Measurements from ENCODE around the gene RACGAP1.

GRCh38 chr12:50052544-50052943, 27.2 kb upstream of the RACGAP1 start:
- TF ChIP-seq NRF1 (IDR thresholded peaks at IDR 0.05; ENCODE audit: low read depth, low read length) (no peak), POLR2A (IDR thresholded peaks at IDR 0.05; ENCODE audit: control extremely low read depth in 1 of 2, low read depth in 2 of 2, low read length in 2 of 2) (no peak), CTCF (IDR thresholded peaks at IDR 0.05; ENCODE audit: control extremely low read depth in 1 of 3, insufficient read depth in 1 of 3, low read depth in 1 of 3, low read length in 3 of 3) (no peak), NANOG (IDR thresholded peaks at IDR 0.05; ENCODE audit: insufficient read depth, low read depth, low read length, poor library complexity, severe bottlenecking) (no peak), POLR2AphosphoS5 (IDR thresholded peaks at IDR 0.05; ENCODE audit: low read depth, low read length) (no peak), MAX (IDR thresholded peaks at IDR 0.05) (no peak), EP300 (IDR thresholded peaks at IDR 0.05; ENCODE audit: borderline replicate concordance in 1 of 2, low read depth in 2 of 2, low read length in 2 of 2) (no peak), KDM5A (IDR thresholded peaks at IDR 0.05; ENCODE audit: low read length) (no peak), JUND (IDR thresholded peaks at IDR 0.05; ENCODE audit: low read length) (no peak), CHD2 (IDR thresholded peaks at IDR 0.05; ENCODE audit: low read length) (no peak), USF2 (IDR thresholded peaks at IDR 0.05; ENCODE audit: low read length) (no peak)
